Umbilical cord (tissue), 2 donors: Measurements from ENCODE around the gene PROM2. TPM values are rescaled to one million over a fixed set of nuclear protein-coding genes. Genes with fewer than 3 reads are reported as not detected.
"Not testable (repeated sequence)": the region's sequence is repeated elsewhere in the genome, so short reads cannot be mapped to it uniquely, and the experiment has no call there.

Experiments
- DNase-seq: peaks from one replicate; pipeline ENCODE4 v3.0.0-alpha.2; 2015; ENCODE audit warnings: low spot score
- total RNA-seq: library from RNA; depleted of rRNA; stranded (reverse); fragments of >200 nt; gene quantifications from one replicate; pipeline ENCODE4 v1.2.3, GENCODE V29; 2014; ENCODE audit warnings: low replicate concordance; ENCODE audit not compliant: insufficient read depth

Gene PROM2, protein sequence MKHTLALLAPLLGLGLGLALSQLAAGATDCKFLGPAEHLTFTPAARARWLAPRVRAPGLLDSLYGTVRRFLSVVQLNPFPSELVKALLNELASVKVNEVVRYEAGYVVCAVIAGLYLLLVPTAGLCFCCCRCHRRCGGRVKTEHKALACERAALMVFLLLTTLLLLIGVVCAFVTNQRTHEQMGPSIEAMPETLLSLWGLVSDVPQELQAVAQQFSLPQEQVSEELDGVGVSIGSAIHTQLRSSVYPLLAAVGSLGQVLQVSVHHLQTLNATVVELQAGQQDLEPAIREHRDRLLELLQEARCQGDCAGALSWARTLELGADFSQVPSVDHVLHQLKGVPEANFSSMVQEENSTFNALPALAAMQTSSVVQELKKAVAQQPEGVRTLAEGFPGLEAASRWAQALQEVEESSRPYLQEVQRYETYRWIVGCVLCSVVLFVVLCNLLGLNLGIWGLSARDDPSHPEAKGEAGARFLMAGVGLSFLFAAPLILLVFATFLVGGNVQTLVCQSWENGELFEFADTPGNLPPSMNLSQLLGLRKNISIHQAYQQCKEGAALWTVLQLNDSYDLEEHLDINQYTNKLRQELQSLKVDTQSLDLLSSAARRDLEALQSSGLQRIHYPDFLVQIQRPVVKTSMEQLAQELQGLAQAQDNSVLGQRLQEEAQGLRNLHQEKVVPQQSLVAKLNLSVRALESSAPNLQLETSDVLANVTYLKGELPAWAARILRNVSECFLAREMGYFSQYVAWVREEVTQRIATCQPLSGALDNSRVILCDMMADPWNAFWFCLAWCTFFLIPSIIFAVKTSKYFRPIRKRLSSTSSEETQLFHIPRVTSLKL
- 2.4 TPM for total RNA-seq

DNA sequence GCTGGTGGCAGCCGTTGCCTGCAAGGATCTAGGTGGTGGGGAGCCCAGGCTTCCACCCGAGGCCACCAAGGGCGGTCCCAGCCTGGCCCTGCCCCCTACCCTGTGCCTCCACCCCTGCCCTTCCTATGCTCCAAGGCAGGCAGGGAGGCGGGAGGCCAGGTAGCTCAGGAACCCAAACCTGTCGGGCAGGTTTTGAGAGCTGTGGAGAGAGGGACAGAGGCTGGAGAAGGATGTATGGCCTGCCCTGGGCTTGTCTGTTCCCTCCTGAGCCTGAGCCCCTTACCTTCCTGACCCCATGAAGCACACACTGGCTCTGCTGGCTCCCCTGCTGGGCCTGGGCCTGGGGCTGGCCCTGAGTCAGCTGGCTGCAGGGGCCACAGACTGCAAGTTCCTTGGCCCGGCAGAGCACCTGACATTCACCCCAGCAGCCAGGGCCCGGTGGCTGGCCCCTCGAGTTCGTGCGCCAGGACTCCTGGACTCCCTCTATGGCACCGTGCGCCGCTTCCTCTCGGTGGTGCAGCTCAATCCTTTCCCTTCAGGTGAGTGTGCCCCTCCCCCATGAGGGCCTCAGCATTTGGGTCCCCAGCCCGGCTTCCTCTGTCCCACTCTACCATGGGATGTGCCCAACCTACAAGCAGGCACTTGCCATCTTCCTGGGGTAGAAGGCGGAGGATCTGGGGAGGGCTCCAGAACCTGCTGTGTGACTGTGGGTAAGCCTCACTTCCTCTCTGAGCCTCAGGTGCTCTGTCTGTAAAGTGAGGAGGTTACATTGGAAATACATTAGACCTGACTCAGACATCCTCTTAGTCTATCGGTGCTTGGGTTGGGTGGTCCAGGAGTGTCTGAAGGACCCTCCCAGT, at the start of gene PROM2:
TSS of gene PROM2 (plus strand) at position 159 of the 860 bp plus-strand sequence. CDS start at position 296, 137 bp downstream.
- DNase-seq: peak; percentile 66

DNA sequence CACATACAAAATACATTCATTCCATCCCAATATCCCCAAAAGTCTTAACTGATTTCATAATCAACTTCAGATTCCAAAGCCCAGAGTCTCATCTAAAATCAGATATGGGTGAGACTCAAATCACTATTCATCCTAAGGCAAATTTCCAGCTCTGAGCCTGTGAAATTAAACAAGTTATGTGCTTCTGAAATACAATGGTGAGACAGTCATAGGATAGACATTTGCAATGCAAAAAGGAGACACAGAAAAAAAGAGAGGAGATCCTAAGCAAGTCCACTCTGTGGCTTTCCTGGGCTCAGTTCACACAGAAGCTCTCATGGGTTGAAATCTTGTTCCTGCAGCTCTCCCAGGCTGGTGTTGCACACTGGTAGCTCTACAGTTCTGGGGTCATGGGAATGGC, 48.6 kb upstream of the PROM2 start:
- DNase-seq: no peak

DNA sequence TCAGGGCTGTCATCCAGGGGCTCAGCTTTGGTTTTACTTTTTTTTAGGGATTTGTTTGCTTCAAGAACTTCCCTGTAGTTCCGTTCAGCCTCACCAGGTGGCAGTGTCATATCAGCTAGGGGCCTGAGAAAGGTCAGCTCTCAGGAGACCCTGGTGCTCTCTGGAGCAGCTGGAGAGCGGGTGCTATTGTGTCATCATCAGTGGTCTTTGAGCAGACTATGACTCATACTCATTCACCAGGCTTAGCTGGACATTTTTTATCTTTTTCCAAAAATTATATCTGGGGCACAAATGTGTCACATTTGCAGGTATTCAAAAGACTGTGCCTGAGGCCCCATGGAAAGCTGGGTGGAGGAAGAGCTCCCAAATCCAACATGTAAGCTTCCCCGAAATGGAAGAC, 42.5 kb upstream of the PROM2 start:
- peak; percentile 35 for DNase-seq

DNA sequence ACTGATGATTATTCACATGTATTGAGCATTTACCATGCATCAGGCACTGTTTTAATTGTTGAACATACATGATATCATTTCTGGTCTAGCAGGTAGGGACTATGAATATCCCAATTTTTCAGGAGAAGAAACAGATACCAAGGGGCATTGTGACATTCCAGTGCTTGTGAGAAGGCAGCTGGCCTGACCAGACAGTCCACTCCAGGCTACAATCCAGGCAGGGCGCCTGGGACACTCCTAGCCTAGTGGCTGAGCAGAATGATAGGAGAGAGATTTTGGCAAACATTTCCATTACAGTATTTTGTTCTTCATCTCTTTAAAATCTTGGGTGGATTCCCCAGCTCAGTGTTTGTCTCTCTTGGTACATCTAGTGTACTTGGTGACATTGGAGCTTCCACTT, 42.0 kb upstream of the PROM2 start:
- no peak for DNase-seq

DNA sequence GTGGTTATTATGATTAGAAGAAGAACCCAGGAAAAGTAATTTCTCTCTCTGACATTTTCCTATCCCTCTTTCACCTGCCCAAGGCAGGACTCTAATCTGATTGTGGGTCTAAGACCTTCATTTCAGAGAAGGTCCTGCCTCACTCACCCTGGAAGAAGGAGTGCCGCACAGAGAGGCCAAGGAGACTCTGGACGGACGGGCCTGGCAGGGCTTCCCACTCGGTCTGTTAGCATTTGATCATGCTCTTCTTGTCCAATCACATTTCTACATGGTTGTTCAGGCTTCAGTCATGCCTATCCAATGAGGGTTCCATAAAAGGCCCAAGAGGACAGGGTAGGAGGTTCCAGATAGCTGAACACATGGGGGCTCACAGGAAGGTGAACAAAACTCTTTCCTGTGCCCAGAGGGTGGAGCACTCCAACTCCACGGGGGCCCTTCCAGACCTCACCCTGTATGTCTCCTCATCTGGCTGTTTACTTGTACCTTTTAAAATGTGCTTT, 39.9 kb upstream of the PROM2 start:
- no peak for DNase-seq

DNA sequence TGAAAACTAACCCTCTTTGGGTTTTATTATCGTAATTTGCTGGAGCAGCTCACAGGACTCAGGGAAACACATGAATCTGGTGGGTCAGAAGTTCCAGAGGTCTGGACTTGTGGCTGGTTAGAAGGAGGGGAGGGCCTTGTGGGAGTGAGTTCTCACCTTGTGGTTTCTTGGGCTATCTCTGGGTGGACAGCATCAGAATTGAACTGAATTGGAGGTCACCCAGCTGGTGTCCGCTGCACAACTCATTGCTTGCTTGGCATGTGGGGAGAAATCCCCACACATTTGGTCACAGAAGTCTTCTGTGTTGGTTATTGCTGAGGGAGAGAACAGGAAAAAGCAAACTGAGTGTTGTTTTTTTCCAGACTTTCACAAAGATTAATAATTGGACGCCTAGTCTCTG, 39.4 kb upstream of the PROM2 start:
- no peak for DNase-seq

DNA sequence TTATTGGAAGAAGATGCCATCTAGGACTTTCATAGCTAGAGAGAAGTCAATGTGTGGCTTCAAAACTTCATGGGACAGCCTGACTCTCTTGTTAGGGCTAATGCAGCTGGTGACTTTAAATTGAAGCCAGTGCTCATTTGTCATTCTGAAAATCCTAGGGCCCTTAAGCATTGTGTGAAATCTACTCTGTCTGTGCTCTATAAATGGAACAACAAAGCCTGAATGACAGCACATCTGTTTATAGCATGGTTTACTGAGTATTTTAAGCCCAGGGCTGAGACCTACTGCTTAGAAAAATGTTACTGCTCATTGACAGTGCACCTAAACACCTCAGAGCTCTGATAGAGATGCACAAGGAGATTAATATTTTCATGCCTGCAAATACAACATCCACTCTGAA, 36.1 kb upstream of the PROM2 start:
- DNase-seq: no peak

DNA sequence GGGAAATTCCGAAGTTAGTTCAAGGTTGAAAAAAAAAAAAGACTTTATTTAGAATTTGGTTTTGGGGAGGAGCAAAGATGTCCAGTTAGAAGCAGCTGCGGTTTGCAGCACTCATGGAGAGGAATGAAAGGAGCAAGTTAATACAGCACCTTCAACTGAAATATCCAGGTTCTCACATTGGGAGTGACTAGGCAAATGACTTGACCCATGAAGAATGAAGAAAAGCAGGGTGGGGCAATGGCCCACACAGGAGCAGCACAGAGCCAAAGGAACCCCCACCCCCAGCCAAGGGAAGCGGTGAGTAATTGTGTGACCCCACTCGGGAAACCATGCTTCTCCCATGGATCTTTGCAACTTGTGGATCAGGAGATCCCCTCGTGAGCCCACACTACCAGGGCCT, 34.2 kb upstream of the PROM2 start:
- no peak for DNase-seq

DNA sequence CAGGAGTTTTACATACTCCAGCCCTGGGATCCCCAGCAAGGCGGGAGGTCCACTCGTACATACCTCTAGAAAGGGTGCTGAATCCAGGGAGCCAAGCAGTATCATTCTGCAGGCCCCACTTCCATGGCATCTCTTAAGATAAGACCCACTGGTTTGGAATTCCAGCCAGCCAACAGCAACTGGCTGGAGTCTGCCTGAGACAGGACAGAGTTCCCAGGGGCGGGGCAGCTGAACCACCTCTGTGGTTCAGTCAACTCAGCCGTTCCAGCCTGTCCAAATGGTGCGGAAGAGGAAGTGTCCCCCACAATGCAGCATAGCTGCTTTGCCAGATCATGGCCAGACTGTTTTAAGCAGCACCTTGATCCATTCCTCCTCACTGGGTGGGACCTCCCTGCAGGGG, 33.7 kb upstream of the PROM2 start:
- no peak for DNase-seq

DNA sequence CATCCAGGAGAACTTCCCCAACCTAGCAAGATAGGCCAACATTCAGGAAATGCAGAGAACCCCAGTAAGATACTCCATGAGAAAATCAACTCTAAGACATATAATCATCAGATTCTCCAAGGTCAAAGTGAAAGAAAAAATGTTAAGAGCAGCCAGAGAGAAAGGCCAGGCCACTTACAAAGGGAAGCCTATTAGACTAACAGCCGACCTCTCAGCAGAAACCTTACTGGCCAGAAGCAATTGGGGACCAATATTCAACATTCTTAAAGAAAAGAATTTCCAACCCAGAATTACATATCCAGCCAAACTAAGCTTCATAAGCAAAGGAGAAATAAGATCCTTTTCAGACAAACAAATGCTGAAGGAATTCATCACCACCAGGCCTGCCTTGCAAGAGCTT, 32.2 kb upstream of the PROM2 start:
- DNase-seq: not testable (repeated sequence)

DNA sequence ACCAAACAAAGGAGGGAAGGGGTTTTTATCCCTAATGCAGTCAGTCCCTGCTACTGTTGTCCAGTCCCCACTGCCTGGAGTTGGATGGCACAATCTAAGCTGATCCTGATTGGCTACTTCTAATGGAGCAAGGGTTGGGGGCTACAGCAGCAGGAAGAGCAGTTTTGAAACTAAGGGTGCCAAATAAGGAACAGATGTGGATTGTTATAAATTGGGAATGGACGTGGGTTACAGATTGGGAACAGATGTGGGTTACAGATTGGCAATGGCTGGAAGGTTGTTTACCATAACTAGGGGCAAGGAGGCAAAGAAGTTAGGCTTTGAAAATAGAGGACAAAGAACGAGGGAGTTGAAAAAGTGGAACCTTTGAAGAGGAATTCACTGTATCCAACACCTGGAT, 16.0 kb upstream of the PROM2 start:
- DNase-seq: no peak

DNA sequence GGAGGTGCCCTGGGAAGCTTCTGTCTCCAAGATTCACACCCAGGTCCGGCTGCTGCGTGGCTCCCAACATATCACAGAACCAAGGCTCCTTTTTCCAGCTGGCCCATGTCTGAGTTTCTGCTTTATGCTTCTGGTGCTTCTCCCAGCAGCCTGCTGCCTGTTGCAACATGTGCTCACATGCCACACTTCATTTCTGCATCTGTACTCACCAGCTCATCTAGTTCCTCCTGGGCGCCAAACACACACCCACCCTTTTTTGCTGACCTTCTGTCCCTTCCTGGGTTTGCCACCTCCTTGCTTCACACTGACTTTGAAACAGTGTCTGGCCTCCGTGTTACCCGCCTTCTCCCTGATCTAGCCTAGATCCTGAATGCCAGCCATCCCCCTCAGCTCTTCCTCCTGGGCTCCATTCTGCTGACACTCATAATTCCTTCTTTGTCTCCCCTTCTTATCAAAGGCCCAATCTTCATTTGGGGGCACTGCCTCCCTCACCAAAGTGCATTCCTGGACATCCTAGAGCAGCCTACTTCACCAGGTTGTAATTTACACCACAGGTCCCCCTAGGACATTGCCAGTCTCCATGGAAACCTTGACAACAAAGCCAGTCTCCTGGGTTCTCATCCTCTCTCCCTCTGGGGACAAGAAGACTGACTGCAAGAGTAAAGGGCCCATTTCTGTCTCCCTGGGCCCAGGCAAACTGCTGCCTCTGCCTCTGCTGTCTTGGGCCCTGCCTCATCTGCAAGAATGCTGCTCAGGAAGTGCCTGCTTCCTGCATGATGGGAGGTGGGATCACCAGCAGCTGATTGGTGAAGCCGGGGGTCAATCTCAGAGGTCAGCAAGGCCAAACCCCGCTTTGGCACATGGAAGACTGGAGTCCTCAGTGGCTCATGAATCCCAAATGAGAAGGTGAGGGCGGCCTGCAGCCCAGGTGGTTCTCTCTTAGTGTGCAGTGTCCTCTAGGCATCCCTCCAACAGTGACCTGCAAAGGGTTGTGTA, 13.9 kb upstream of the PROM2 start:
- peak; percentile 69 for DNase-seq

DNA sequence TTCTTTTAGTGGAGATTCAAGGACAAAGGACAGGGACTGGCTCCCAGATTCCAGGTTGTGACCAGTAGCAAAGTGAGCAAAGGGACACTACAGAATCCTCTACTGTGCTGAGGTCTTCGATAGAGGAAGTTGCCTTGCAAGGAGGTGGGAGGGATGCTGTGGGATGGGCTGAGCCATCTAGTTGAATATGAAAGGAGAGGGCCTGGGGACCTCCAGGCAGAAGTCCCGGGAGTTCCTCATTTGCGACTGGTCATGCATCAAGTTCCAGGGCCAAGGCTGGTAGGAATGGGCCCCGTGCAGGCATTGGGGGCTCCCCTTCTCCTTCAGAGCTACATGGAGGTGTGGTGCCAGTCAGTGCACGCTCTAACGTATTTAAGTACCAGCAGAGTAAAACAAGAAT, 12.6 kb upstream of the PROM2 start:
- DNase-seq: no peak

DNA sequence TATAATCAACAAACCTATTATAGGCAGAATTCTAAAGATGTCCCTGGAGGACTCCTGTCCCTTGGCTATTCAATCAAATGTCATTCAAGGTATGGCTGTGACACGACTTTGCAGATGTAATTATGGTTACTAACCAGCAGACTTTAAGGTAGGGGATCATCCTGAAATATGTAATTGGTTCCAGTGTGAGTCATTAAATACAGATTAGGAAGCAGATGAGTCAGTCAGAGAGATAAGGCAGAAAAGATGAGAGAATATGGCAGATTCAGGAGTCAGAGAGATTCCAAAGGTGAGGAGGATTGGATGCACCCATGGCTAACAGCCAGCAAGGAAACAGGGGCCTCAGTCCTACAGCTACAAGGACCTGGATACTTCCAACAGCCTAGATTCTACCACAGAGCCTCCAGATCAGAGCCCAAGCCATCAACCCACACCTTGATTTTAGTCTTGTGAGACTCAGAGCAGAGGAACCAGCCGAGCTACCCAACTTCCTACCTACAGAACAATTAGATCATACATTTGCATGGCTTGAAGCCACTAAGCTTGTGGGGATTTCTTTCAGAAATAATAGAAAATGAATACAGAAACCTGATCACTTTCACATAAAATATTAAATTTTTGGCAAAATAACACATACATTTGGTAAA, 11.2 kb upstream of the PROM2 start:
- no peak for DNase-seq

DNA sequence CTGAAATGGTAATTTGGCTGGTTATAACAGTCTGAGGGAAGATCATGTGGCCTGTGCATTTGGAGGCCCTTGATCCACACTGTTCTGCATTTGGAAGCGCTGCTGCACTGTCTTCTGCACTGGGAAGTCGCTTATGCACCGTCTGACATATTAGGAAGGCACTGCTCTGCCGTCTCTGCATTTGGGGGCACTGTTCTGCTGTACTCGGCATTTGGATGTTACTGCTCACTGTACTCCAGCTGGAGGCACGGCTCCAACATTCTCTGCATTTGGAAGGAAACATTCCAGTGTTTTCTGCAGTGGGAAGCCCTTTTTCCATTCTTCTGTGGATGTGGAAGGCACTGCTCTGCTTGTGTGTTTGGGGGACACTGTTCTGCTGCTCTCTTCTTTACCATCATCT, 9.6 kb upstream of the PROM2 start:
- no peak for DNase-seq

DNA sequence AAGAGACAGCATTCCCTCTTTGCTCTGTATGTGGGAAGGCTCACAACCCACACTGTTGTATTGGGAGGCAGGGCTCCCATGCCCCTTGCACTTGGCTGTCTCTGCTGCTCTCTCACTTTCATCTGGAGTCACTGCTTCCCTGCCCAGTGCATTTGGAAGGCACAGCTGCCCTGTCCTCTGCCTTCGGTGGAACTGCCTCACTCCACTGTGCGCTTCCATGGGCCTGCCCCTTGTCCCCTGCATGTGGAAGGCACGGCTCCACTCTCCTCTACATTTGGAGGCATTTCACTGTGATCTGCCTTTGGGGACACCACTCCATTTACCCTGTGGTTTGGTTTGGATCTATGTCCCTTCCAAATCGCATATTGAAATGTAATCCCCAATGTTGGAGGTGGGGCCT, 9.1 kb upstream of the PROM2 start:
- DNase-seq: no peak

DNA sequence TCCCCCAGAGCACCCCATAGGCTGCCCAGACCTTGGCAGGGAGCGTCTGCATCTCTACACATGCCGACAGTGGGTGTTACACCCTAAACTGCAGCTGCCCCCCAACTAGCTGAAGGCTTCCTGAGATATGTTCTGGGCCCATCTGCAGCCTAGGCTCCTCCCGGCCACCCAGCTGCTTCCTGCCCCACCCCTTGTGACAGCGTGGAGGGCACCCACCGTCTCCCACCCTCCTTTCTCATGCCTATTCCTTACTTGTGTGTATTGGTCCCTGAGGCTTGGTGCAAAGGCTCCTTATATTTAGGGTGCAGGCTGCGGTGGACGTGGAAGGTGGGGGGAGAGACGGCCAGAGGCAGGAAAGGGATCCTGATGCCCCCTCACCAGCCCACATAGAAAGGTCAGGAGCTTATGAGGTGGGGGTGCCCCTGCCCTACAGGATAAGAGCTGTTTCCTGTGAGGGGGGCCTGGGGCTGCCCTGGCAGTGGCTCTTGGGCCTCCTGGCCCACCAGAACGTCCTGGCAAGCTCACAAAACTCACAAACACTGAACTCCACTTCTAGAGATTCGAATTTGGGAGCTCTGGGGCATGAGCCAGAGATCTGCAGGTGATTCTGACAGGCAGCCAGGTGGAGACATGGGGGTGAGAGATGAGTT, 7.3 kb upstream of the PROM2 start:
- no peak for DNase-seq

DNA sequence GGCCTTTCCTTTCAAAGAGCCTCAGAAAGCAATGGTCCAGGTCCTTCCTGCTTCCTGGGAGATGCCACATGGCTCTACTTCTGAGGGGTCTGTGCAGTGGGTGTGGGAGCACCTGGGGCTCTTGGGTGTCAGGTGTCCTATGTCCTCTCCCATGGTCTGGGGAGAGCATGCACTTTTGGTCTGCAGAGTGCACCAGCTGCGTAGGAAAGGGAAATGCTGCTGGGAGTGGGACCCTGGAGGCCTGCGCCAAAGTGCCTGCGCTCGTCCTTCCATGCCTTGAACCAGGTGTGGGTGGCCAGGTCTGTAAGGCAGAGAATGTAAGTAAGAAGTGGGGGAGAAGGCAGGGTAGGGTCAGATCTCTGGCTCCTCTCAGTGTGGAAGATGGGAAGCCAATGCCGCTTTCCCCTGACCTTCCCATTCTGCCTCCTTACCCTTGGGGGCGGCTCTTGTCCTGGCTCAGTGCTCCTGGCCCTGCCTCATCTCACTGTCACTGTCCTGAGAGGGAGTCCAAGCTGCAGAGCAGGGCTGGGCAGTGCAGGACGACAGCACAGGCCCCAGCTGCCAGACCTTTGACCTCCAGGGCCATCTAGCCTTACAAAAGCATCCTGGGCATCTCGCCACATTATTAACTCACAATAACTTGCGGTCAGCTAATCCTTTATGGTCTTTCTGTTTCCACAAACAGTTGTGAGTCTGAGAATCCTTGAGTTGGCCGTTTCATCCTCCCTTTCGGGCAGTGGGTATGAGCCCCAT, 6.6 kb upstream of the PROM2 start:
- DNase-seq: no peak
